ENCODE measurements around the gene CCDC171. TPM values are rescaled to one million over a fixed set of nuclear protein-coding genes. Genes with fewer than 3 reads are reported as not detected.
A peak's percentile ranks its signal among the peaks of the same experiment; 100 is the strongest.
"Not testable (repeated sequence)": the region's sequence is repeated elsewhere in the genome, so short reads cannot be mapped to it uniquely, and the experiment has no call there.

CCDC171 gene
- polyA plus RNA-seq (ENCODE audit: insufficient read length in 4 of 4), result 1 to 10 TPM; 4.5 to 6.8 (median 5.7) TPM

- DNase-seq (ENCODE audit: low read depth in 4 of 4, low spot score in 3 of 4), result peak; percentile 89 to 92 (median 92)
Observed at GRCh38 chr9:15552636-15553527, at the start of gene CCDC171. Gene CCDC171, plus strand, starts transcription at chr9:15553043. Its CDS starts 11,046 bp downstream, at chr9:15564089.

DNA sequence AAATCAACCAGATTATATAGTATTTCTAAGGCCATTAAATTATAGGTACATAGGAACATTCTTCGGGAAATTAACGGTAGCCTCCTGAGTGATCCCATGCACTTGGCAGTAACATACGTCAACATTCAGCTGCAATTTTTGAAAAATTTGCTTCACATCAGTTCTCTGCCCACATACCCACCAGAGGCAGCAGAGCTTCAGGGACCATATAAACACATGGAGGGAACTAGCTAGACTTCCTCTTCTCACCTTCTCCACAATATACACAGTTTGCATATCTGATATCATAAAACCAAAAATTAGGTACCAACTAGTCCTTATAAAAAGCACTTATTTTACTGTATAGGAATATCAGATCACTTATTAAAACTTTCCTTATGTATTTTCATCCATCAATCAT, 46.9 kb upstream of the CCDC171 start:
- no peak for DNase-seq (ENCODE audit: low read depth in 4 of 4, low spot score in 3 of 4)

DNA sequence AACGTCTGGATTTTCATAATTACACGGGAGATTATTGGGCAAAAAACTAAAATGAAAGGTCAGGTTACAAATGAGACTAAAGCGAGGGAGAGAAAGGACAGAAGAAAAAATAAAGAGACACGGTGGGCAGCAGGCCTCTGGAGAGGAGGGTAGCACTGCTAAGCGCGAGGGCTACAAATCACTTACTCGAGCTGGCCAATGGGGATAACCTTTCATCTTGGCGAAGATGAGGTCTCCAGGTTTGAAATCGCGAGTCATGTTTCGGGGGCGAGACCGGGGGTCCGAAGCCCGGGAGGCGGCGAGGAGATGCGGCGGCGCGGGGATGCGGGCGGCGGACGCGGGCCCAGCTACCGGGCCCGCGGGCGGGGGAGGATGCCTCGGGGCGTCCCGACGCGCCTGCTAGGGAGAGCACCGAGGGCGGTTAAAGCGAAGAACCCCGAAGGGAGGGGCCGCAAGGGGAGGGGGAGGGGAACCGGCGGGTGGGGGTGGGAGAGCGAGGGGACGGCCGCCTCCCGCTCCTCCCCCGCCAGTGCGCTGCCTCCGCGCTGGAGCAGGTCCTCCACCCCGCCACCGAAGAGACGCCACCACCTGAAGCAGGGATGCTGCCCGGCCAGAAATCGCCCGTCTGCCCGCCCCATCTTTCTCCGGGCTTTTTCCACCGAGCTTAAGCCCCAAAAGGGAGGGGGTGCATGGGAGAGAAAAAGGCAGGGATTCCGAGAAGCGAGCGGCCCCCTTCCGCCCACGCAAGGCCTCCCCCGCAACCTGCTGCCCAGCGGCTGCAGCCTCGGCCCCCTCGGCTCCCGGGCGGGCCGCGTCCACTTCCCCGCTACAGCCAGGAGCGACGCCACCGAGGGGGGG, 42.7 kb upstream of the CCDC171 start:
- DNase-seq (ENCODE audit: low read depth in 4 of 4, low spot score in 3 of 4), result peak; percentile 21 to 48 (median 26)

- DNase-seq (ENCODE audit: low read depth in 4 of 4, low spot score in 3 of 4), result peak; percentile 69 to 87 (median 74)
Observed at GRCh38 chr9:15510789-15511575, 41.9 kb upstream of the CCDC171 start, which contains the start of gene PSIP1. Gene PSIP1, minus strand, starts transcription at chr9:15510970. Its CDS starts 782 bp downstream, at chr9:15510188.

DNA sequence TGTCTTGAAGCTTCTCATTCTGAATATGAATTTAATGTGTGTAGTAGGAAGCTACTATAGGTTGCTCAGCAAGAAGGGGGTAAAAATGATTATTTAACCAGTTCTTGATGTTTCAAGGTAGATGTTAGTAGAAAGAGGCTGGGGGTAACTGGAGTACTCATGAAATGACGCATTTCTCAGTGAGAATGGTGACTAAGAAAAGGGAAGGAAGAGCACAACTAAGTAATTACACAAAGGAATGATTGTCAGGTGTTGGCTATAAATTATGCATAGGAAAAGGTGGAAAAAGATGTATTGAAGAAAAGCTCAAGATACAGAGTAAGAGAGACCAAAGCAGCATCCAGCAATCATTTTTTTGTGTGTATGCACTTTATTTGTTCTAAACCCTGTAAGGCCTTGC, 40.6 kb upstream of the CCDC171 start:
- no peak for DNase-seq (ENCODE audit: low read depth in 4 of 4, low spot score in 3 of 4)

GRCh38 chr9:15512889-15513288, 40.0 kb upstream of the CCDC171 start:
- no peak for DNase-seq (ENCODE audit: low read depth in 4 of 4, low spot score in 3 of 4)

DNA sequence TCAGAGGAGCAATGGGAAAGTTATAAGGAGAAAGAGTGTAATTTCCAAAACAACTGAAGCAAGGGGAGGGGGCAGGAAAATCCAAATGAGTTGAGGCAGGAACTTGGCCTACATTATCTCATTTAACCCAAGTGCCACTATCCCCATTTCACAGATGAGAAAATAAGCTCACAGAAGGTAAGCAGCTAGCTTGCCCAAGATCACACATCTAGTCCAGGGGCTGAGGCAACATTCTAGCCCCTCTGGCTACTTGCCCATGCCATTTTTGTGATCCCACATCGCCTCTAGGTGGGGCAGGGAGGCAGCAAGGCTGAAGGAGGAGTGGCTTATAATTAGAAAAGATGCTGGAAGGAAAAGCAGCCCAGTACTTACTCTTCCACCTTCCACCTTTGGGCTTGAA, 39.5 kb upstream of the CCDC171 start:
- DNase-seq (ENCODE audit: low read depth in 4 of 4, low spot score in 3 of 4), result no peak

GRCh38 chr9:15519831-15520230, 33.0 kb upstream of the CCDC171 start:
- DNase-seq (ENCODE audit: low read depth in 4 of 4, low spot score in 3 of 4), result no peak

- no peak for DNase-seq (ENCODE audit: low read depth in 4 of 4, low spot score in 3 of 4)
Observed at GRCh38 chr9:15521254-15521653, 31.6 kb upstream of the CCDC171 start.

- no peak for DNase-seq (ENCODE audit: low read depth in 4 of 4, low spot score in 3 of 4)
Observed at GRCh38 chr9:15522130-15522755, 30.6 kb upstream of the CCDC171 start.

DNA sequence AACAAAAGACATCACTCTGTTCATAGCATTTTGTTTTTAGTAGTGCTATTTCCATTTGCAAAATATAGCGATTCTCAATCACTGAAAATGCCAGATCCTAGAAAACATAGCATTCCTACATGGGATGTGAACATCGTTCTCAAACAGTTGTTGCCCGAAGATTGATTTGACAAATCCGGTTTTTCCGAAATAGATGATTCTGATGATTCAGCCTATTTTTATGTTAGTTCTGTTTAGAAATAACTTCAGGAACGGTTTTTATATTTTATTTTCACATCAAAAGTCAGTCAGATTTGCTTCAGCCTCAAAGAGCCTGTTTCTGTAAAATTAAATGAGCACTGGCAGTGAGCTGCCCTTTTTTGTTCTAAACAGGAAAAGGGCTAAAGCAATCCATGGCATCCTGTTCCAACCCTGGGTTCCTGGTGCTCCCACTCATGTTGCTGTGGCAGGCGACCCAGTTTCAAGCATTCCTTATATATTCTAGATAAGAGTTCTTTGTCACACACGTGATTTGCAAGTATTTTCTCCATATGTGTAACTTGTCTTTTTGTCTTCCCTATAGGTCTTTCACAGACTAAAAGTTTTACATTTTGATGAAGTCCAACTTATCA, 27.9 kb upstream of the CCDC171 start:
- DNase-seq (ENCODE audit: low read depth in 4 of 4, low spot score in 3 of 4), result no peak

- DNase-seq (ENCODE audit: low read depth in 4 of 4, low spot score in 3 of 4), result no peak
Observed at GRCh38 chr9:15525958-15526357, 26.9 kb upstream of the CCDC171 start.

- not testable (repeated sequence) for DNase-seq (ENCODE audit: low read depth in 4 of 4, low spot score in 3 of 4)
Observed at GRCh38 chr9:15527035-15527434, 25.8 kb upstream of the CCDC171 start.

DNA sequence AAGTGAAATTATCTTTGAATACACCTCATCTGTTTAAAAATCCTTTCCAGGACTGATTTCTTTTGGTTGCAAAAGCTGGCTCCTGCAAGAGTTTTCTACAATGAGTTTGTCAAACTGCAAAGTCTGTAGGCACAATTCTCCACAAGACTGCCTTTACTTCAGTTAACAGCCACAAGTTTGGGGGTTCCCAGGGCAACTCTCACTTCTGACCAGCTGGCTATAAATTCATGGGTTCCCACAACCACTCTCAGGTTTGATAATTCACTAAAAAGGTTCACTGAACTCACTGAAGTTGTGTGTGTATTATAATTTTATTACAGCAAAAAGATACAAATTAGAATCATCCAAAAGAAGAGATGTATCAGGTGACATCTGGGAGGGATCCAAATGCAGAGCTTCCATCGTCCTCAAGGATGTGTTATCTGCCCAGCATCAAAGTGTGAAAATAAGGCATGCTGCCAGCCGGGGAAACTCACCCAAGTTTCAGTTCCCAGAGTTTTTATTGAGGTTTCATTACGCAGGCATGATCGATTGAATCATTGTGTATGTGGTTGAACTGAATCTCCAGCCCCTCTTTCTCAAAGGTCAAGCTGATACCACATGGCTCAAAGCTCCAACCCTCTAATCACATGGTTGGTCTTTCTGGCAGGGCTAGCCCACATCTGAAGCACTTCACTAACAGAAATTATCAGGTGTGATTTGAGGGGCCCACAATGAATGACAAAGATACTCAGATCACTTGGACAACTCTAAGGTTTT, 23.1 kb upstream of the CCDC171 start:
- DNase-seq (ENCODE audit: low read depth in 4 of 4, low spot score in 3 of 4), result no peak

DNA sequence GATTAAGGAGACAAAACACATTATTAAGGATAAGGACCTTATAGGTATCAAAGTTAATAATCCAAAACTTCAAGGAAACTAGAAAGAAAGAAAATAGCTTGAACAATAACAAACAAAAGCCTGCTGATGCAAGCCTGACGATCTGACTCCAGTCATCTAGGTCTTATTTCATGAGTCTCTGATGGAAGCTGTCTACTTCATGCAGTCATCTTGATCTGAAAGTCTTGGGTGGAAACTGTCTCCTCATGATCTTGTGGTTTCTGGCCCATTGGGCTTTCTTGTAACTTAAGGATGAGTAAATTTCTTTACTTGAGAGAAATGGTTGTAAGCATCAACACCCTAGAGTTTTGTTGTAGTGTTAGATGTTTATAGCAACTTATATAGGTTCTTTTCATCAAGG, 21.5 kb upstream of the CCDC171 start:
- no peak for DNase-seq (ENCODE audit: low read depth in 4 of 4, low spot score in 3 of 4)

DNA sequence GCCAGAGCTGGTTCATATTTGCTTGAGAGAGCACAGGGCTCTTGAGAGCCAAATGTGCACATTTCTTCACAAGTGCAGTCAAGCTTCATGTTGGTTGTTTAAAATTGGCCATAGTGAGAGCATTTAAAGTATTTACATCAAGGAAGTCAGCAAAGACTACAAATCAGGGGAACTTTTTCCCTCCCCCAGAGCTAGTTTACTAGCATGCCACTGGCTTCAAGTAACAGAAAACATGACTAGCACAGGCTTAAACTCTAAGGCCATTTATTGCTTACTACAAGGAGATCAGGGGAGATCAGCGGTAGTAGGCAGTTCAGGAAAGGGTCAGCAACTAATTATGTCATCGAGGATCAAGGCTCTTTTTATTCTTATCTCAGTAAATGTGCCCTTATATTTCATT, 11.0 kb upstream of the CCDC171 start:
- peak in 1 of 4 donors; percentile 31 for DNase-seq (ENCODE audit: low read depth in 4 of 4, low spot score in 3 of 4)

GRCh38 chr9:15542624-15543023, 10.2 kb upstream of the CCDC171 start:
- no peak for DNase-seq (ENCODE audit: low read depth in 4 of 4, low spot score in 3 of 4)

DNA sequence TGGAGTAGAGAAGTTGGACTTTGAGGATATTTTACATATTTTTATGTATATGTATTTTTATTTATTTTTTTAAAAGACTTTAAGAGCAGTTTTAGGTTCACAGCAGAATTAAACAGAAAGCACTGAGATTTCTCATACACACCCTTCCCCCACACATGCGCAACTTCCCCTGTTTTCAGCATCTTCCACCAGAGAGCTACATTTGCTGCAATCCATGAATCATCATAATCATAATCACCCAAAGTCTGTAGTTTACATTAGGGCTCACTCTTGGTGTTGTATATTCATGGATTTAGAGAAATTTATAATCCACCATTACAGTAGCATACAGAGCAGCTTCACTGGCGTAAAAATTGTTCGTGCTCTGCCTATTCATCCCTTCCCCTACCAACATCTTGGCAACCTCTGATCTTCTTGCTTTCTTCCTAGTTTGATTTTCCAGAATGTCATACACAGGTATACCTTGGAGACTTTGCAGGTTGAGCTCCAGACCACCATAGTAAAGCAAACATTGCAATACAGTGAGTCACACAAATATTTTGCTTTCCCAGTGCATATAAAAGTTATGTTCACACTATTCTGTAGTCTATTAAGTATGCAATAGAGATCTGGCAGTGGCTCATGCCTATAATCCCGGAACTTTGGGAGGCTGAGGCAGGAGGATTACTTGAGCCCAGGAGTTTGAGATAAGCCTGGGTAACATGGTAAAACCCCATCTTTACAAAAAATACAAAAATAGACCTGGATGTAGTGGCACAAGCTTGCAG, 9.6 kb upstream of the CCDC171 start:
- no peak for DNase-seq (ENCODE audit: low read depth in 4 of 4, low spot score in 3 of 4)

Measured in left renal pelvis (tissue), 4 donors.